A673 (cell line): Measurements from ENCODE around the gene SERGEF.

Experiments used
- CTCF ChIP-seq: fragments of 300-800, 200-600 bp; sonication (generic); conservative IDR thresholded peaks from 2 replicates; pipeline ENCODE4 v1.5.1; 2017; ENCODE audit warnings: low read depth, mild to moderate bottlenecking, antibody characterized with exemption, low read length, moderate library complexity, mixed read lengths
- EZH2 ChIP-seq: fragments of 200-600 bp; sonication (generic); IDR thresholded peaks from 2 replicates; pipeline ENCODE4 v1.6.1; 2017; ENCODE audit warnings: borderline replicate concordance, low read depth, mild to moderate bottlenecking, mixed read lengths, antibody characterized with exemption, low read length; ENCODE audit not compliant: poor library complexity, severe bottlenecking

- TF ChIP-seq EZH2 (no peak), CTCF (no peak)
These were observed 1.2 kb downstream of the SERGEF start for GRCh38 chr11:18011633-18012032.
